Activated CD8-positive, alpha-beta memory T cell treated with anti-CD3 and anti-CD28 coated beads, Interleukin-2, amount 50 U/mL, for 4 hours (primary cell): ENCODE data around the gene PILRA.
"Not testable (repeated sequence)": the region's sequence is repeated elsewhere in the genome, so short reads cannot be mapped to it uniquely, and the experiment has no call there.

Experiments used
- DNase-seq: peaks from one replicate; pipeline ENCODE4 v3.0.0-alpha.2; 2020

The PILRA gene

GRCh38 chr7:100373261-100373831 lies at the start of gene PILRA:
Gene PILRA, plus strand, starts transcription at chr7:100373487. Its CDS starts 170 bp downstream, at chr7:100373657.
- no peak for DNase-seq

DNA sequence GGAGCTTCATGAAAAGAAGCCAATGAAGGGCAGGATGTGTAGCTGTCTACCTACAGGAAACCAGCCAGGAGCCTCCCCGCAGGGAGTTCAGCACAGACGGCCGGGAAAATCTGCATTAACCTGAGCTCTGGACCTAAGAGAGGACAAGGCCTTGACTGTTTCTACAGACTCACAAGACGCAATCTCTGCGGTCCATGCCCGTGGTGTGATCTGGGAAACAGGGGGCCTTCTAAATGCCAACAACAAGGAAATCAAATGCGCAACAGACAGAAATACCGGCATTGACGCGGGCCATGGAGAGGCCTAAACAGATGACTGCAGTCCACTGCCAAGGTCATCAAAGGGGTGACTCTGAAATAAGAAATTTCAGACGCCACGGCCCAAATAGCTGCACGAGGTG lies 49.1 kb upstream of the PILRA start:
- DNase-seq = not testable (repeated sequence)

DNA sequence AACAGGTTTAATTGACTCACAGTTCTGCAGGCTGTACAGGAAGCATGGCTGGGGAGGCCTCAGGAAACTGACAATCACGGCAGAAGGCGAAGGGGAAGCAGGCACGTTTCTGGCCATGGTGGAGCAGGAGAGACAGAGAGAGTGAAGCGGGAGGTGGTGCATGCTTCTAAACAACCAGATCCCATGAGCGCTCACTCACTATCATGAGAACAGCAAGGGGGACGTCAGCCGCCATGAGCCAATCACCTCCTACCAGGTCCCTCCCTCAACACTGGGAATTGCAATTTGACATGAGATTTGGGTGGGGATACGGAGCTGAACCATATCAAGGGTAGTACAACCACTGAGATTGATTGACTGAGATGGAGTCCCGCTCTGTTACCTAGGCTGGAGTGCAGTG lies 47.6 kb upstream of the PILRA start:
- DNase-seq = not testable (repeated sequence)

- not testable (repeated sequence) for DNase-seq
Observed at GRCh38 chr7:100326914-100327313, 46.4 kb upstream of the PILRA start.

GRCh38 chr7:100335566-100336466 lies 37.5 kb upstream of the PILRA start:
- DNase-seq = peak; percentile 80

GRCh38 chr7:100338083-100338696 lies 35.1 kb upstream of the PILRA start:
- not testable (repeated sequence) for DNase-seq

DNA sequence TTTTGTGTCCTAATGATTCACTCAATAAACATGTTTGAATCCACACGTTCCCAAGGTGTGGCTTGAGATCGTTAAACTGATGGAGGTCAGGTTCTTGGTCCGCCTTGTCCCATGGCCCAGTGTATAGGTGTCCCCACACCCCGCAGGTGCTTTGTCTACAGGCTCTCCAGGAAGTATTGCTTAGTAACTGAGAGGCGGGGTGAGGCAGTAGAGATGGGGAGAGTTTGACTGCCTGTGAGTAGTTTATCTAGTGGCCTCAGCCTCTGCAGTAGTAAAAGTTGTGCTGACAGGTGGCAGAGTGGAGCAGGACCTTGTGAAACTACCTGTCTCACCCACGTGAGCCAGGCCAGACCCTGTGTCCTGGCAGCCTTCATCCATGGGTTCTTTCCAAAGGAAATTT lies 32.0 kb upstream of the PILRA start:
- not testable (repeated sequence) for DNase-seq

GRCh38 chr7:100342765-100343164 lies 30.5 kb upstream of the PILRA start:
- no peak for DNase-seq

- DNase-seq = not testable (repeated sequence)
Observed at GRCh38 chr7:100344124-100344559, 29.1 kb upstream of the PILRA start.

- peak; percentile 72 for DNase-seq
Observed at GRCh38 chr7:100344560-100345287, 28.6 kb upstream of the PILRA start.

DNA sequence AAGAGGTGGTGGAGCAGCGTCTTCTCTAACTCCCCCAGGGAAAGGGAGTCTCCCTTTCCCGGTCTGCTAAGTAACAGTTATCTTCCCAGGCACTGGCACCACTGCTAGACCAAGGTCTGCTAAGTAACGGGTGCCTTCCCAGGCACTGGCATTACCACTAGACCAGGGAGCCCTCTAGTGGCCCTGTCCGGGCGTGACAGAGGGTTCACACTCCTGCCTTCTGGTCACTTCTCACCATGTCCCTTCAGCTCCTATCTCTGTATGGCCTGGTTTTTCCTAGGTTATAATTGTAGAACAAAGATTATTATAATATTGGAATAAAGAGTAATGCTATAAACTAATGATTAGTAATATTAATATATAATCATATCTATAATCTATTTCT lies 28.0 kb upstream of the PILRA start:
- DNase-seq = peak; percentile 65

DNA sequence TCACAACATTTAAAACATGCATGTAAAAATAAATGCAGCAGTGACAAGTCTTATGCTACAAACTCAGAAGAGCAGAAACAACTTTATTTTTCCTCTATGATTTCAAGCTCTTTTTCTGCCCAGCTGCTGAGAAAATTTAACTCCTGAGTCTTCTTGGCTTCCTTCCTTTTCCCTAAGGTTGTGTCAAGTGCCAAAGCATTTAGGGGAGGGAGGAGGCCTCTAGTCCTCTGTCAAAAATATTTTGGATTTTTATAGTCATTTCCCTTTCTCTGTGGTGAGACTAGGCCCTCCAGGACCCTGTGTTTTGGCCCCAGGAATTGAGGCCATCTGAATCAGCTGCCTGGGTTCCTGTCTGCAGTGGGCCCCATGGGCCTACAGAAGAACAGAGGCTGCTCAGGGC lies 26.4 kb upstream of the PILRA start:
- DNase-seq = no peak

DNA sequence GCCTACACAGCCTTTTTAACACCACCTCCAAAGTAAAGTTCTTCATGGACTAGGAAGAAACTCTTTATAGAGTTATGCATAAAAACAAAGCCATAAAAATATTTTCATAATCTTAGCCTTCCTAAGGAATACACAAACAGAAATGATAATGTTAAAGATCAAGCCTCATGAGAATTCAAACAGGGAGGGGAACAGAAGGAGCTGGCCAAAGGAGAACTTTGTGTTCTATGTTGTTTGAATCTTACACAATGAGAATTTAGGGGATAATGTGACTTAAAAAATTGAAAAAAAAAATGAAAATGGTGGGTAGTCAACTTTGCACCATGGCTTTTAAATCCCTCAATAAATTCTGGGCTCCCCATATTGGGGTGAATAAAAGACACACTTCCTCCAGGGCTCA lies 24.5 kb upstream of the PILRA start:
- no peak for DNase-seq

GRCh38 chr7:100349757-100350156 lies 23.5 kb upstream of the PILRA start:
- DNase-seq = no peak

DNA sequence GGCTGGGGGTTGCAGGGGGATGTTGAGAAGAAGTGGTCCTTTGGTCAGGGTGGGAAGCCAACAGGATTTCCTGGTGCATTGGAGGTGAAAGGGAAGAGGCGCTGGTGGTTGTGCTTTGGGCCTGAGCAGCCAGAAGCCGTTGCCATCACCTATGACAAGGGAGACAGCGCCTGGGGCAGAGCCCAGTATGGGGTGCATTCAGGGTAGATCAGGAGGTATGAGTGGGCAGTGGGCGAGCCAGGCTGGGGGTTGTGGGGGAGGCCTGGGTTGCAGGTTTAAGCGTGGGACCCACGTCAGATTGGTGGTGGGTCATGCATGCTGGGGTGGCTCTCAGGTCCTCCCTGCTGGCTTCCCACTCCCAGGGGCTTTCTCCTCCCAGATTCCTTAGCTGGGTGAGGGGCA lies 21.6 kb upstream of the PILRA start:
- no peak for DNase-seq

DNA sequence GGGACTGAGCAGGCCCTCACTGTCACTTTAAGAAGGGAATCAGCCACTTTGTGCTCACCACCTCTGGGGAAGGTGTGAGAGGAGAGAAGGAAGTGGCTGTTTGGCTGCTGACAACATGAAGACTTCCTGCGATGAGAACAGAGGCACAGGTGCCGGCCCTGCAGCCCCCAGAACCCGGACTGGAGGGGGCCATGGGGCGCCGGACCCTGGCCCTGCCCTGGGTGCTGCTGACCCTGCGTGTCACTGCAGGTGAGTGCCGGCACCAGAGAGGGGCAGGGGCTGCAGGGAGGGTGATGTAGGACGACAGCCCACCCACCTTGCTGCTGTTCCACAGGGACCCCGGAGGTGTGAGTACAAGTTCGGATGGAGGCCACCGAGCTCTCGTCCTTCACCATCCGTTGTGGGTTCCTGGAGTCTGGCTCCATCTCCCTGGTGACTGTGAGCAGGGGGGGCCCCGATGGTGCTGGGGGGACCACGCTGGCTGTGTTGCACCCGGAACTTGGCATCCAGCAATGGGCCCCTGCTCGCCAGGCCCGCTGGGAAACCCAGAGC lies 21.0 kb upstream of the PILRA start:
- not testable (repeated sequence) for DNase-seq

GRCh38 chr7:100352984-100353684 lies 20.2 kb upstream of the PILRA start:
- DNase-seq = no peak

- peak; percentile 64 for DNase-seq
Observed at GRCh38 chr7:100353685-100354330, 19.5 kb upstream of the PILRA start.

GRCh38 chr7:100356416-100357068 lies 16.7 kb upstream of the PILRA start:
- no peak for DNase-seq

- DNase-seq = no peak
Observed at GRCh38 chr7:100357131-100357561, 16.1 kb upstream of the PILRA start.
